RWPE1 (cell line): ENCODE measurements around the gene PSMA8.
"Not testable (repeated sequence)": the region's sequence is repeated elsewhere in the genome, so short reads cannot be mapped to it uniquely, and the experiment has no call there.

ENCODE experiments used
- CTCF ChIA-PET: fragments of 350-600 bp; sonication (Branson Sonifier 250); formaldehyde crosslinking; extraction: SDS; loops from one replicate; lab custom pipeline; 2021; lab: Yijun Ruan, JAX
- POLR2A ChIA-PET: fragments of 400-600 bp; formaldehyde crosslinking; extraction: SDS; loops from one replicate; lab custom pipeline; 2020; ENCODE audit warnings: antibody characterized with exemption; ENCODE audit not compliant: low non-redundant PET; lab: Yijun Ruan, JAX
- DNase-seq: peaks from one replicate; pipeline ENCODE4 v3.0.0; 2012; ENCODE audit warnings: low spot score
- H3K27ac ChIP-seq: fragments of 450-650 bp; 2 replicates; pipeline ENCODE4 v1.5.1; 2017
- TF ChIP-seq, protein P1 (sequence below): fragments of 450-650 bp; conservative IDR thresholded peaks from 2 replicates; pipeline ENCODE4 v1.5.1; 2017; ENCODE audit warnings: low read depth, mild to moderate bottlenecking

PSMA8 gene

DNA sequence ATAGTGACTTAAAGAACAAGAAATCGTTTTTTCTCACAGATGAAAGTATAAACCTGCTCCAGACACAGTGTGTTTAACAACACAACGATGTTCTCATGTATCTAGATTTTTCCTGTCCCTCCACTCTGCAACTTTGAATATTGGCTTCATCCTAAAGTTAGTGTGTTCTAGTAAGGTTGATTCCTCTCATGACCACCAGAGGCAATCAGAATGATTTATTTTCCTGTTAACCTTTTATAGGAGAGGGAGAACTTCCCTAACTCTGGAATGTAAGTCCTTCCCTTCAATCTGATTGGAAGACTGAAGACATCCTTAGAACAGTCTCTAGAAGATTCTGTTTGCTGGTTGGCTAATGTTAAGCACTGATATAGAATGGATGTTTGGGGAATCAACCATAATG lies 51.6 kb downstream of the PSMA8 start:
- TF ChIP-seq, protein P1, sequence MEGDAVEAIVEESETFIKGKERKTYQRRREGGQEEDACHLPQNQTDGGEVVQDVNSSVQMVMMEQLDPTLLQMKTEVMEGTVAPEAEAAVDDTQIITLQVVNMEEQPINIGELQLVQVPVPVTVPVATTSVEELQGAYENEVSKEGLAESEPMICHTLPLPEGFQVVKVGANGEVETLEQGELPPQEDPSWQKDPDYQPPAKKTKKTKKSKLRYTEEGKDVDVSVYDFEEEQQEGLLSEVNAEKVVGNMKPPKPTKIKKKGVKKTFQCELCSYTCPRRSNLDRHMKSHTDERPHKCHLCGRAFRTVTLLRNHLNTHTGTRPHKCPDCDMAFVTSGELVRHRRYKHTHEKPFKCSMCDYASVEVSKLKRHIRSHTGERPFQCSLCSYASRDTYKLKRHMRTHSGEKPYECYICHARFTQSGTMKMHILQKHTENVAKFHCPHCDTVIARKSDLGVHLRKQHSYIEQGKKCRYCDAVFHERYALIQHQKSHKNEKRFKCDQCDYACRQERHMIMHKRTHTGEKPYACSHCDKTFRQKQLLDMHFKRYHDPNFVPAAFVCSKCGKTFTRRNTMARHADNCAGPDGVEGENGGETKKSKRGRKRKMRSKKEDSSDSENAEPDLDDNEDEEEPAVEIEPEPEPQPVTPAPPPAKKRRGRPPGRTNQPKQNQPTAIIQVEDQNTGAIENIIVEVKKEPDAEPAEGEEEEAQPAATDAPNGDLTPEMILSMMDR, result 0 out of 2 replicates have a peak, but pooled peaks have one; percentile 17
- ChIA-PET CTCF (no interaction called here), POLR2A (no interaction called here)
- no peak overlapping the region for H3K27ac ChIP-seq
- DNase-seq, result peak; percentile 19

DNA sequence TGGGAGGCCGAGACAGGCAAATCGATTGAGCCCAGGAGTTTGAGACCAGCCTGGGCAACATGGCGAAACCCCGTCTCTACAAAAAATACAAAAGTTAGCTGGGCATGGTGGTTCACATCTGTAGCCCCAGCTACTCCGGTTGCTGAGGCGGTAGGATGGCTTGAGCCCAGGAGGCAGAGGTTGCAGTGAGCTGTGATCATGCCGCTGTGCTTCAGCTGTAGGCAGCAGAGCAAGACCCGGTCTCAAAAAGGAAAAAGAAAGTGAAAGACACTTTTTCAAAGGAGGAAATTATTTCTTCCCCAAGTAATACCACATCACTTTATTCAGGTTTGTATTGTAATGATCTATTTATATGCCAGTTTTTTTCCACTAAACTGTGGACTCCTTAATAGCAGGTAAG lies 56.8 kb downstream of the PSMA8 start:
- ChIA-PET POLR2A (no interaction called here), CTCF (no interaction called here)
- TF ChIP-seq, protein P1, result no peak
- H3K27ac ChIP-seq, result no peak overlapping the region
- DNase-seq, result no peak

DNA sequence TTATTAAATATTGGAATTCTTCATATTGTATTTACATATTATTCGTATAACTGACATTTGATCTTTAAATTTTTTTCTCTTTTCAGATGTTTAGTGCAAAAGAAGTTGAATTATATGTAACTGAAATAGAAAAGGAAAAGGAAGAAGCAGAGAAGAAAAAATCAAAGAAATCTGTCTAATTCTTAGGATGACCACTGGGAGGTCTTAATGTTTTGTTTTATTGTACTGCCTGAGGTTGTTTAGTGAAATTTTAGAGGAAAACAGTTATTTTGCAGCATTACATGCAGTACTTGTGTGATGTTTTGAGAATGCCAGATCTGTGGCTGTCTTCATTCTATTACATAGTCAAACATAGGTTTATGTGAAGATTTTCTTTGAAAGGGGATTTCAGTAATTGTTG lies 58.6 kb downstream of the PSMA8 start:
- TF ChIP-seq, protein P1, result no peak
- POLR2A ChIA-PET, result no interaction called here
- DNase-seq, result no peak
- CTCF ChIA-PET, result no interaction called here
- H3K27ac ChIP-seq, result no peak overlapping the region

DNA sequence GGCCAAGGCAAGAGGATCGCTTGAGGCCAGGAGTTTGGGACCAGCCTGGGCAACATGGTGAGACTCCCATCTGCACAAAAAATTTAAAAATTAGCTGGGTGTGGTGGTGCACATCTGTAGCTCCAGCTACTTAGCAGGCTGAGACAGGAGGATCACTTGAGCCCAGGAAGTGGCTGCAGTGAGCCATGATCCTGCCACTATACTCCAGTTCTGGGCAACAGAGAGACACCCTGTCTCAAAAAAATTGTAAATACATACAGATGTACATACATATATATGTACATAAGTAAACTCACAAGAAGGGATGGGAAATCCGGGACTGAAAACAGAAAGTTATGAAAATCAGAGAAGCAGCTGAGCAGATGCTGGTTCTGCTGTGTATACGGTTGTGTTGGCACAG lies 62.9 kb downstream of the PSMA8 start:
- CTCF ChIA-PET, result interaction anchor here (0.8 kb wide), 1 partner anchor 1913 kb away, joined by 3 read pairs; no protein-coding TSS in a partner anchor
- no peak overlapping the region for H3K27ac ChIP-seq
- POLR2A ChIA-PET, result no interaction called here
- no peak for DNase-seq
- TF ChIP-seq, protein P1, result no peak

DNA sequence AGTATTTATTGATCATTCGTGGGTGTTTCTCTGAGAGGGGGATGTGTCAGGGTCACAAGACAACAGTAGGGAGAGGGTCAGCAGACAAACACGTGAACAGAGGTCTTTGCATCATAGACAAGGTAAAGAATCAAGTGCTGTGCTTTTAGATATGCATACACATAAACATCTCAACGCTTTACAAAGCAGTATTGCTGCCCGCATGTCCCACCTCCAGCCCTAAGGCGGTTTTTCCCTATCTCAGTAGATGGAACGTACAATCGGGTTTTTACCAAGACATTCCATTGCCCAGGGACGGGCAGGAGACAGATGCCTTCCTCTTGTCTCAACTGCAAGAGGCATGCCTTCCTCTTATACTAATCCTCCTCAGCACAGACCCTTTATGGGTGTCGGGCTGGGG lies 68.3 kb downstream of the PSMA8 start:
- CTCF ChIA-PET, POLR2A ChIA-PET, H3K27ac ChIP-seq, DNase-seq: not testable (repeated sequence)

DNA sequence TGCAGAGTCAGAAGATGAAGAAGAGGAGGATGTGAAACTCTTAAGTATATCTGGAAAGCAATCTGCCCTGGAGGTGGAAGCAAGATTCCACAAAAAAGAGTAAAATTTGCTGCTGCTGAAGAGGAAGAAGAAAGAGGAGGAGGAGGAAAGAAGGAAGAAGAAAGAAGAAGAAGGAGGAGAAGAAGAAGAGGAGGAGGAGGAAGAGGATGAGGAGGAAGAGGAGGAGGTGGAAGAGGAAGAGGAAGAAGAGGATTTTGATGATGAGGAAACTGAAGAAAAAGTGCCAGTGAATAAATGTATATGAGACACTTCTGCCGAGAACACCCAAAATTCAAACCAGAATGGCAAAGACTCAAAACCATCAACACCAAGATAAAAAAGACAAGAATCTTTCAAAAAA lies 71.6 kb downstream of the PSMA8 start:
- CTCF ChIA-PET, result no interaction called here
- no peak for DNase-seq
- TF ChIP-seq, protein P1, result no peak
- H3K27ac ChIP-seq, result no peak overlapping the region
- POLR2A ChIA-PET, result no interaction called here

DNA sequence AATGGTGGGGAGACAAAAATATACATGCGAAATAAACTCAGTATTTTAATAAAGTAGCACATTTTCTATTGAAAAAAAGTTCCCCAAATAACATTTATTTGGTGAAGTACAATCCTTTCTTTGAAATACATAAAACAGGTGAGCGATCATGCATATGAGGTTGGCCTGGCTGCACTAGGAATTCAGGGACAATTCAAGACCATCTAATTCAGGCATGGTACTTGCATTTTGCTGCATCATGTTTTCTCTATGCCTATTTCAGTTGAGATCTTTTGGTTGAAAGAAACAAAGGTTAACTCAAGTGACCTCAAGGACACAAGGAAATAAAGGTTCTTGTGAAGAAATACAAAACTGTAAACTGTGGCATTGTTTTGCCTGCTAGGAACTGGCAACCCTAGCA lies 72.8 kb downstream of the PSMA8 start:
- ChIA-PET POLR2A (no interaction called here), CTCF (no interaction called here)
- no peak for DNase-seq
- TF ChIP-seq, protein P1, result no peak
- no peak overlapping the region for H3K27ac ChIP-seq
